Calu3 (cell line): ENCODE data around the gene RAB36. TPM values are rescaled to one million over a fixed set of nuclear protein-coding genes. Genes with fewer than 3 reads are reported as not detected.

ENCODE experiments used
- BruUV-seq: library from RNA; stranded (reverse); fragments of 400-500 nt; replicated peaks from 2 replicates; lab custom pipeline; 2021; lab: Mats Ljungman, UMichigan
- CTCF ChIA-PET: fragments of 300-600 bp; sonication (Branson Sonifier 250); formaldehyde crosslinking; loops from one replicate; lab custom pipeline; 2022; ENCODE audit warnings: antibody characterized with exemption; lab: Charles Lee
- DNase-seq: peaks from one replicate; pipeline ENCODE4 v3.0.0; 2022
- H3K27ac Mint-ChIP-seq: one replicate; pipeline ENCODE4 v1.8.0; 2022; ENCODE audit warnings: mixed read lengths; ENCODE audit not compliant: unreplicated experiment
- H3K27me3 Mint-ChIP-seq: one replicate; pipeline ENCODE4 v1.8.0; 2022; ENCODE audit warnings: mixed read lengths; ENCODE audit not compliant: unreplicated experiment
- H3K36me3 Mint-ChIP-seq: one replicate; pipeline ENCODE4 v1.8.0; 2022; ENCODE audit warnings: mild to moderate bottlenecking, moderate library complexity, mixed read lengths; ENCODE audit not compliant: insufficient read depth, unreplicated experiment
- H3K4me1 Mint-ChIP-seq: one replicate; pipeline ENCODE4 v1.8.0; 2022; ENCODE audit warnings: mild to moderate bottlenecking, low read depth, mixed read lengths; ENCODE audit not compliant: unreplicated experiment
- H3K4me3 Mint-ChIP-seq: one replicate; pipeline ENCODE4 v1.8.0; 2022; ENCODE audit warnings: mild to moderate bottlenecking, low read depth, moderate library complexity, mixed read lengths; ENCODE audit not compliant: unreplicated experiment
- H3K9me3 Mint-ChIP-seq: one replicate; pipeline ENCODE4 v1.8.0; 2022; ENCODE audit warnings: low read depth, mixed read lengths; ENCODE audit not compliant: unreplicated experiment
- intact Hi-C: fragments of 100-400 bp; cut with micrococcal nuclease; formaldehyde crosslinking; loops from one replicate; pipeline ENCODE4 v1.10.0; 2022; ENCODE audit not compliant: unreplicated experiment
- total RNA-seq: library from RNA; stranded (reverse); gene quantifications from 2 replicates; pipeline ENCODE4 v1.2.3, GENCODE V29; 2022
- TF ChIP-seq, protein P1 (sequence below): fragments of 200-600 bp; IDR thresholded peaks from one replicate; pipeline ENCODE4 v1.8.0; 2022; ENCODE audit warnings: antibody characterized with exemption; ENCODE audit not compliant: unreplicated experiment

RAB36 gene
- total RNA-seq, 1 experiment from 2014 or later, result 2.1 TPM

DNA sequence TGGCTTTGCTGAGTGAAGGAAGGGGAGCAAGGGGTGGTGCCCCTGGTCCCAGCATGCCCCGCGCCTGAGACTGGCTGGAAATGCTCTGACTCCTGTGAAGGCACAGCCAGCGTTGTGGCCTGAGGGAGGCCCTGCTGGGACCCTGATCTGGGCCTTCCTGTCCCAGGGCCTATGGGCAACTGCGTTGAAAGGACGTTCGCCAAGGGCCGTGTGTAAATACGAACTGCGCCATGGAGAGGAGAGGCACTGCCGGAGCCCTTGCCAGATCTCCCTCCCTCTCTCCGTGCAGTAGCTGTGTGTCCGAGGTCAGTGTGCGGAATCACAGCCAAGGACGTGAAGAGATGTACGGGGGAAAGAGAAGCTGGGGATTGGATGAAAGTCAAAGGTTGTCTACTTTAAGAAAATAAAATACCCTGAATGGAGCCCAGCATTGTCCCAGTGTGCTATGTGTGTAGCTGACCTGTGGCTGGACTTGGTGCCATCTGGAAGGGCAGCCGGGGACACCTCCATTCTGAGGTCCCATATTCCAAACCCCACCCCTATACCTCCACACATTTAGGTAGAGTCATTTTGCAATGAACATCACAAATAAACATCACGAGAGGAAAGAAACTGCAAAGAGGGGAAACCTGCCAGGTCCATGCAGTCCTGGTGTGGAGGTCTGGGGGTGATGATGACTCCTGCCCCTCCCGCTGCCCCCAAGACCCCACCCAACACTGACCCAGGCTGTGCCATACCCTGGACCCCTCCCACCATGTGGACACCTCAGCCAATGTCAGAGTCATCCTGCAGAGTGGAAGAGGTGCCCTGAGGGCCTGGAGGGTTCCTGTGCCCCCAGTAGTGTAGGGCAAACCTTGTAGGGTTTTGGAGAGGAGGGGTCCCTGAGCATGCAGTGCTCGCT lies 20.4 kb upstream of the RAB36 start:
- intact Hi-C loops, result loop anchor here (10.0 kb wide), 1 partner anchor 270 kb away; no protein-coding TSS in a partner anchor
- Mint-ChIP-seq H3K27ac (no peak overlapping the region), H3K36me3 (no peaks in the 10 kb centered on the region), H3K27me3 (peaks cover 8% of the 10 kb centered on the region), H3K4me3 (no peak overlapping the region), H3K4me1 (no peaks in the 10 kb centered on the region), H3K9me3 (no peaks in the 10 kb centered on the region)
- TF ChIP-seq, protein P1, sequence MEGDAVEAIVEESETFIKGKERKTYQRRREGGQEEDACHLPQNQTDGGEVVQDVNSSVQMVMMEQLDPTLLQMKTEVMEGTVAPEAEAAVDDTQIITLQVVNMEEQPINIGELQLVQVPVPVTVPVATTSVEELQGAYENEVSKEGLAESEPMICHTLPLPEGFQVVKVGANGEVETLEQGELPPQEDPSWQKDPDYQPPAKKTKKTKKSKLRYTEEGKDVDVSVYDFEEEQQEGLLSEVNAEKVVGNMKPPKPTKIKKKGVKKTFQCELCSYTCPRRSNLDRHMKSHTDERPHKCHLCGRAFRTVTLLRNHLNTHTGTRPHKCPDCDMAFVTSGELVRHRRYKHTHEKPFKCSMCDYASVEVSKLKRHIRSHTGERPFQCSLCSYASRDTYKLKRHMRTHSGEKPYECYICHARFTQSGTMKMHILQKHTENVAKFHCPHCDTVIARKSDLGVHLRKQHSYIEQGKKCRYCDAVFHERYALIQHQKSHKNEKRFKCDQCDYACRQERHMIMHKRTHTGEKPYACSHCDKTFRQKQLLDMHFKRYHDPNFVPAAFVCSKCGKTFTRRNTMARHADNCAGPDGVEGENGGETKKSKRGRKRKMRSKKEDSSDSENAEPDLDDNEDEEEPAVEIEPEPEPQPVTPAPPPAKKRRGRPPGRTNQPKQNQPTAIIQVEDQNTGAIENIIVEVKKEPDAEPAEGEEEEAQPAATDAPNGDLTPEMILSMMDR, result no peak
- CTCF ChIA-PET, result interaction anchor here (2.9 kb wide), 1 partner anchor 165 kb away, joined by 12 read pairs; no protein-coding TSS in a partner anchor
- no TSS peak for BruUV-seq
- no peak for DNase-seq

DNA sequence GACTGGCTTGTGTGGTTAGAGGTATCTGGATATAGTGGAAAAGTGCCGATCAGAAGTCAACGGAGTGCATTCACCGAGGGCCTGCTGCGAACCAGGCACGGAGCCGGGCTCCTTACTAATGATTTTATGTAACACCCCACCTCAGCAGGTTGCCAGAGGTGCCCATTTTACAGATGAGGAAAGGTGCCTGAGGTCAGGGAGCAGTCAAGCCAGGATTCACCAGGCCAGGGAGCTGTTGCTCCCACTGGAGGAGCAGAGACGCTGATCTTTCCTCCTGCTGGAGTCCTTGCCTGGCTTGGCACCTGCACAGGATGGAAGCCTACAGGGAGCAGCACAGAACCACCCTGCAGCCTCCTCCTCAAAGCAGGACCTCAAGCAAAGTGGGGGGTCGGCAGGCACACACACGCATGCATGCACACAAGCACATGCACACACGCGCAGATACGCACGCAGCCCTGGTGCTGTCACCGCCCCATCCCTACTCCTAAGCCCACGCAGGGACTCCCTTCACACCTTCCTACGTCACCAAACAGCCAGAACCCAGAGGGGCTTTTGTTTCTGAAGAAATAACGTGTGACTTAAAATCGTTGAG lies 19.7 kb upstream of the RAB36 start:
- Mint-ChIP-seq H3K4me1 (no peaks in the 10 kb centered on the region), H3K9me3 (no peaks in the 10 kb centered on the region), H3K36me3 (no peaks in the 10 kb centered on the region), H3K27me3 (peaks cover 14% of the 10 kb centered on the region), H3K4me3 (no peak overlapping the region), H3K27ac (no peak overlapping the region)
- no TSS peak for BruUV-seq
- CTCF ChIA-PET, result interaction anchor here (2.9 to 4.4 kb wide), 2 partner anchors 166 to 167 kb away, joined by 12 to 82 read pairs; no protein-coding TSS in a partner anchor
- DNase-seq, result no peak
- TF ChIP-seq, protein P1, result no peak
- intact Hi-C loops, result loop anchor here (10.0 kb wide), 1 partner anchor 271 kb away; no protein-coding TSS in a partner anchor

DNA sequence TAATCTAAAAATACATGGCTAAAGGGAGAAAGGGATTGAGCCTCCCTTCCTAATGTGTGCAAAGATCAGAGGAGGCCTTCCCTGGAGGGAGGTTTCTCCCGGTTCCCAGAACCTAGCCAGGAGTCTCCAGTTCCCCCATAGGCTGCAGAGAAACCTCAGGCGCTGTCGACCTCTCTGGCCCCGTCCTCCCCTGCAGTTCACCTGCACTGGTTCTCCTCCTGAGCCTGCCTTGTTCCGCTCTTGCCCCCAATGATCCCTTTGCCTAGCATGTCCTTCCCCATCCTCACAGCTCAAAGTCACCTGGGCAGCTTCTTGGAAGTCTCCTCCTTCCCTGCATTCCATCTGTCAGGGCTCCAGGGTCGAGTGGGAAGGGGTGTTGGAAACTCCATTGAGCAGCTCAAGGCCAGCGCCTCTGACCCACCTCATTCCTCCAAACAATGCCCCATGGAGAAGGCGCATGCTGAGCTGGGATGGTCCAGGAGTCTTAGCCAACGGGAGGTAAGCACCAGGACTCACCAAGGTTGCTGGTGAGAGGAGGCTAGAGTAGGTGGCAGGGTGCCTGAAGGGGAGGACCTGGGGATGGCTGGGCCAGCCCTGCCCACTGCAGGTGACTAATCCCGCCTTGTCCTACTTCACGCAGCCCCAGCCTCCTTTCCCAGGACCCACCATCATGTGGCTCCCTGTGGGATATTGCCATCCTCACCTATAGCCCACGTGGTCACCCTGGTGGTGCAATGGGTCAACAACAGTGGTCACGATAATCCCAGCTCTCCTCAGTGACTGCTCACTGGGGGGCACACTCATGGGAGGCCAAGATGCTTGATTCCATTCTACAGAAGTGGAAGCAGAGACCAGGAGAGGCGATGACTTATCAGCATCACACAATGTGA lies 18.9 kb upstream of the RAB36 start:
- Mint-ChIP-seq H3K9me3 (no peaks in the 10 kb centered on the region), H3K27ac (no peak overlapping the region), H3K27me3 (peaks cover 14% of the 10 kb centered on the region), H3K36me3 (no peaks in the 10 kb centered on the region), H3K4me1 (no peaks in the 10 kb centered on the region), H3K4me3 (no peak overlapping the region)
- no TSS peak for BruUV-seq
- intact Hi-C loops, result loop anchor here (10.0 kb wide), 1 partner anchor 272 kb away; no protein-coding TSS in a partner anchor
- CTCF ChIA-PET, result interaction anchor here (4.4 kb wide), 1 partner anchor 168 kb away, joined by 82 read pairs; no protein-coding TSS in a partner anchor
- TF ChIP-seq, protein P1, result no peak
- DNase-seq, result no peak
